ENCODE results near the gene LAMB3. TPM values are rescaled to one million over a fixed set of nuclear protein-coding genes. Genes with fewer than 3 reads are reported as not detected.

The LAMB3 gene
- total and polyA plus RNA-seq, 10 of the 15 experiments (the other 5 are each of a cell fraction or from before 2014, with no cell fraction given), result 0.04 to 1.8 (median 0.10) TPM; not detected in 1

DNA sequence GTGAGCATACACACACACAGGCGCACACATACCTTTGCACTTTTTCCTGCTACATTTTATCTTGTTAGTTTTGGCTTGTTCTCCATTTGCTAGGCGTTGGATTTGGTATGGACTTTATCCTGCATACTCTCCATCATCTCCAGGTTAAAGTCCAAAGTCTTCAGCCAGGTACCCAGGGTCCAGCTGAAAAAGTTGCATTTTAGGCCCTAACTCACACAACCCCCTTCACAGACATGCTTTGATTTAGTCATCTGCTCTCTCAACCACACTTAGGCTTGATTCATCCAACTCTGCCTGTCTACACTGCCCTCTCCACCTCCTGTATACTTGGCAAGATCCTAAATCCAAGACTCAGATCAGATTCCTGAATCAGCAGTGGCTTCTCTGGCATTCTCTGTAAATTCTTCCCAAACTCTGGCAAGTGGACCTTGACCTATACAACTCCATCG lies 10.7 kb upstream of the LAMB3 start:
- no peak for TF ChIP-seq IKZF1 (conservative IDR thresholded peaks at IDR 0.05)
- TF ChIP-seq STAT3 (IDR thresholded peaks at IDR 0.05; ENCODE audit: low read depth, low read length), result no peak
- TF ChIP-seq RUNX3 (IDR thresholded peaks at IDR 0.05; ENCODE audit: low read length), result no peak
- SMC1A ChIA-PET (ENCODE audit: uncharacterized antibody, unreplicated experiment), result interaction anchor here (1.5 to 4.5 kb wide), 3 partner anchors 10 to 74 kb away, joined by 4 to 33 read pairs (median 11); partner anchors contain the start of gene LAMB3
- Histone ChIP-seq H3K9me3 (replicated peaks; ENCODE audit: control insufficient read depth, insufficient read depth, low read length) (no peaks in the 10 kb centered on the region), H3K4me3 (no peak overlapping the region), H3K27me3 (replicated peaks in 1 of 2; ENCODE audit: control insufficient read depth in 2 of 2, insufficient read depth in 2 of 2, low read length in 1 of 2) (no peaks in the 10 kb centered on the region; a peak in 1 of 4 replicates), H3K79me2 (ENCODE audit: control insufficient read depth, insufficient read depth, low read length) (no peaks in the 10 kb centered on the region), H3K9ac (ENCODE audit: control insufficient read depth, insufficient read depth, low read length) (no peak overlapping the region), H3K36me3 (ENCODE audit: control insufficient read depth in 2 of 2, insufficient read depth in 2 of 2, low read length in 1 of 2) (no peaks in the 10 kb centered on the region), H2AFZ (ENCODE audit: control insufficient read depth, low read depth, low read length) (no peak overlapping the region), H4K20me1 (ENCODE audit: control insufficient read depth, insufficient read depth) (no peaks in the 10 kb centered on the region), H3K4me1 (ENCODE audit: control insufficient read depth, insufficient read depth, low read length) (no peaks in the 10 kb centered on the region; the same call in 1 of the 2 replicates), H3K4me2 (ENCODE audit: control insufficient read depth, insufficient read depth) (no peak overlapping the region), H3K27ac (ENCODE audit: control insufficient read depth, insufficient read depth) (no peak overlapping the region)
- CTCF ChIA-PET, result interaction anchor here (1.2 kb wide), 1 partner anchor 75 kb away, joined by 4 read pairs; no protein-coding TSS in a partner anchor
- POLR2A ChIA-PET, result interaction anchor here (0.9 to 1.0 kb wide), 2 partner anchors 10 kb away, joined by 3 read pairs; no protein-coding TSS in a partner anchor
- FAIRE-seq (no peak), DNase-seq (ENCODE audit: low read depth, low spot score) (no peak), ATAC-seq (no peak)
- BruUV-seq (replicated peaks), result no TSS peak
- WGBS (ENCODE audit: insufficient coverage, insufficient replicate concordance, low lambda C conversion rate, missing lambda C conversion rate), result 71% methylated on average over 3 of the region's 3 CpGs
- in situ Hi-C loops (cut with MboI), result no loop called here
- intact Hi-C loops (cut with micrococcal nuclease; ENCODE audit: unreplicated experiment), result no loop called here
- RAD21 ChIA-PET (ENCODE audit: unreplicated experiment), result no interaction called here

GRCh38 chr1:209661071-209661470 lies 8.8 kb upstream of the LAMB3 start:
- ChIA-PET POLR2A (interaction anchor here (1.0 to 2.9 kb wide), 3 partner anchors 8 to 14 kb away, joined by 5 to 12 read pairs (median 6); partner anchors contain the start of genes G0S2 and LAMB3), RAD21 (ENCODE audit: unreplicated experiment) (interaction anchor here (1.3 to 15.7 kb wide), 2 partner anchors 14 to 50 kb away, joined by 3 to 195 read pairs; partner anchors contain the start of gene G0S2), CTCF (interaction anchor here (0.5 to 1.7 kb wide), 6 partner anchors 11 to 107 kb away, joined by 3 to 5 read pairs (median 4); no protein-coding TSS in a partner anchor), SMC1A (ENCODE audit: uncharacterized antibody, unreplicated experiment) (interaction anchor here (0.9 to 17.6 kb wide), 3 partner anchors 12 to 21 kb away, joined by 3 to 261 read pairs (median 11); partner anchors contain the start of gene G0S2)
- Histone ChIP-seq H3K36me3 (ENCODE audit: control insufficient read depth in 2 of 2, insufficient read depth in 2 of 2, low read length in 1 of 2) (no peaks in the 10 kb centered on the region), H2AFZ (ENCODE audit: control insufficient read depth, low read depth, low read length) (no peak overlapping the region), H3K9me3 (replicated peaks; ENCODE audit: control insufficient read depth, insufficient read depth, low read length) (no peaks in the 10 kb centered on the region), H3K79me2 (ENCODE audit: control insufficient read depth, insufficient read depth, low read length) (no peaks in the 10 kb centered on the region), H3K27me3 (replicated peaks in 1 of 2; ENCODE audit: control insufficient read depth in 2 of 2, insufficient read depth in 2 of 2, low read length in 1 of 2) (no peaks in the 10 kb centered on the region; a peak in 1 of 4 replicates), H3K27ac (ENCODE audit: control insufficient read depth, insufficient read depth) (no peak overlapping the region), H3K4me2 (ENCODE audit: control insufficient read depth, insufficient read depth) (no peak overlapping the region), H3K9ac (ENCODE audit: control insufficient read depth, insufficient read depth, low read length) (no peak overlapping the region), H3K4me3 (no peak overlapping the region), H4K20me1 (ENCODE audit: control insufficient read depth, insufficient read depth) (no peaks in the 10 kb centered on the region), H3K4me1 (ENCODE audit: control insufficient read depth, insufficient read depth, low read length) (peaks cover 3% of the 10 kb centered on the region; the same call in 1 of the 2 replicates)
- WGBS (ENCODE audit: insufficient coverage, insufficient replicate concordance, low lambda C conversion rate, missing lambda C conversion rate), result 35% methylated on average over 1 of the region's 1 CpG
- FAIRE-seq, result no peak
- intact Hi-C loops (cut with micrococcal nuclease; ENCODE audit: unreplicated experiment) (no loop called here), in situ Hi-C loops (cut with MboI) (no loop called here)
- BruUV-seq (replicated peaks), result no TSS peak
- ATAC-seq, result no peak
- DNase-seq (ENCODE audit: low read depth, low spot score), result no peak
- TF ChIP-seq MEF2A (IDR thresholded peaks at IDR 0.05; ENCODE audit: insufficient read depth, low read depth, low read length) (no peak), SUPT20H (IDR thresholded peaks at IDR 0.05; ENCODE audit: borderline replicate concordance, control insufficient read depth, low read depth, low read length) (no peak), NKRF (conservative IDR thresholded peaks at IDR 0.05) (no peak), KLF5 (IDR thresholded peaks at IDR 0.05; ENCODE audit: partially characterized antibody) (no peak), ZBTB33 (IDR thresholded peaks at IDR 0.05) (no peak), TAF1 (IDR thresholded peaks at IDR 0.05; ENCODE audit: borderline replicate concordance, low read depth, low read length) (no peak), SPI1 (IDR thresholded peaks at IDR 0.05; ENCODE audit: borderline replicate concordance, insufficient read depth, low read depth, low read length) (no peak), ZNF217 (IDR thresholded peaks at IDR 0.05) (no peak), CREM (IDR thresholded peaks at IDR 0.05; ENCODE audit: low read depth) (no peak), YY1 (IDR thresholded peaks at IDR 0.05; ENCODE audit: low read depth, low read length) (no peak), CBX5 (IDR thresholded peaks at IDR 0.05; ENCODE audit: low read depth) (no peak)
